CD4-positive, alpha-beta T cell treated with Interleukin-1 beta for 1 hour (primary cell): ENCODE measurements around the gene STMN1.
"Not testable (repeated sequence)": the region's sequence is repeated elsewhere in the genome, so short reads cannot be mapped to it uniquely, and the experiment has no call there.

Experiments
- DNase-seq, 2 donors: peaks; one replicate each; pipeline ENCODE4 v3.0.0-alpha.2; 2020 to 2022

The STMN1 gene

GRCh38 chr1:25905680-25906643 lies at the start of gene STMN1:
Gene STMN1 (minus strand): TSS chr1:25906419. CDS start chr1:25904676, 1,743 bp downstream.
- DNase-seq = peak; percentile 90

GRCh38 chr1:25955553-25955952 lies 49.3 kb upstream of the STMN1 start:
- no peak for DNase-seq

GRCh38 chr1:25954282-25954938 lies 48.2 kb upstream of the STMN1 start:
- DNase-seq = no peak

- no peak for DNase-seq
Measured at GRCh38 chr1:25952841-25953401, 46.7 kb upstream of the STMN1 start.

GRCh38 chr1:25948641-25949040 lies 42.4 kb upstream of the STMN1 start:
- DNase-seq = no peak

DNA sequence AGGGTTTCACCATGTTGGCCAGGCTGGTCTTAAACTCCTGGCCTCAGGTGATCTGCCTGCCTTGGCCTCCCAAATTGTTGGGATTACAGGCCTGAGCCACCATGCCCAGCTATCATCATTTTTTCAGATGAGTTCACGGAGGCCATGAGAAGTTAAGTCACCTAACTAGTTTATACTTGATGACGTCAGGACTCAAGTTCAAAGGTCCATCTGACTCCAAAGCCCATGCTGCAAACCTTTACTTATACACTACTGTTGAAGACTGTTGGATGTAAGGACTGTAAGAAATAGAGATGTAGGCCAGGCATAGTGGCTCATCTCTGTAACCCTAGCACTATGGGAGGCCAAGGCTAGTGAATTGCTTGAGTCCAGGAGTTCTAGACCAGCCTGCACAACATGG lies 40.8 kb upstream of the STMN1 start:
- no peak for DNase-seq

- no peak for DNase-seq
Measured at GRCh38 chr1:25945761-25946160, 39.5 kb upstream of the STMN1 start.

- no peak for DNase-seq
Measured at GRCh38 chr1:25944986-25945385, 38.8 kb upstream of the STMN1 start.

- DNase-seq = not testable (repeated sequence)
Measured at GRCh38 chr1:25943511-25943910, 37.3 kb upstream of the STMN1 start.

GRCh38 chr1:25936947-25937346 lies 30.7 kb upstream of the STMN1 start:
- no peak for DNase-seq

GRCh38 chr1:25933479-25934365 lies 27.5 kb upstream of the STMN1 start:
- no peak for DNase-seq

- not testable (repeated sequence) for DNase-seq
Measured at GRCh38 chr1:25932811-25933400, 26.7 kb upstream of the STMN1 start.

- no peak for DNase-seq
Measured at GRCh38 chr1:25932321-25932720, 26.1 kb upstream of the STMN1 start.

DNA sequence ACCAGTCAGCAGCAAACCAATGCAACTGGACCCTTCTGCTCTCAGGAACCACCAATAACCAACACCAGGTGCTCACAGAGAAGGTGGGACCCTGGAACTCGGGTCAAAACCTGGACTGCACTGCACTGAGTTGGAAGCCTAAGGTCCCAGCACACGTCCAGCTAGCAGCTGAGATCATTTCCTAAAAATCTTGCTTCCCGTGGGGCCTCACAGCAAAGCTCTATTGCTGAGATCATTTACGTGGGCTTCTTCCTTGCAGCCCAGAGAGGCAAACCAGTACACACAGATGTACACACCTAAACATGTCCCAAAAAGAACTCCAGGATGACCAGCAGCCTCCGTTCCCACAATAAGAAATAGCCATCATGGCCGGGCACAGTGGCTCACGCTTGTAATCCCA lies 22.8 kb upstream of the STMN1 start:
- no peak for DNase-seq

DNA sequence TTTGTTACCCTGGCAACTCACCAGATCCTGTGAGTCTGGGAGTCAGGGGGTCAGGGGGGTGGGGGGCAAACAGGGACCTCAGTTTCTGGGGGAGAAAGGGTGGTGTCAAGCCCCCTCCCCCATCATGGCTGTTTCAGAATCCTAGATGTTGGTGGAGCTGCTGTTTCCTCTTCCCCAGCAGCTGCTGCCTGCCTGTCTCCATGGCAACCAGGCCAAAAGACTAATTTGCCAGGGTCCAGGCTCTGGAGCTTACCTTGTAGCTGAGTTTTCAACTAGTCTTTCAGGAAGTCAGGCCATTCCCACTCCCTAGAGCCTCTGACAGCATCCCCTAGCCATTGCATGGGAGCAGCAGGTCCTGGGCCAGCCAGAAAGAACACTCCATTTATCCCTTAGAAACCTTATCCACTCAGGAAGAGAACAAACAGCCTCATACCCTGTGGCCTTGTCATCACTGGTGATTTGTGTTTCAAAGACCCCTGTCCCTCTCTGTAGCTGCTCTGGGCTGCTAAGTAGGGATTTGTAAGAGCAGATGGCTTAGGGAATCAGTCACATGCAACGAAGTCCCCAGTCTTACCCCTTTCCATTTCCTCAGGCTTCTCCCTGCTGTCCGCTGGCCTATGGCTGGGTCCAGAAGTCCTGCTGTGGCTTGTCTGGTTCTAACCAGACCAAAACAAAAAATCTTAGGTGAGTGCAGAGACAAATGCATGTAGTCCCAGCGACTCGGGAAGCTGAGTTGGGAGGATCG lies 21.5 kb upstream of the STMN1 start:
- DNase-seq = no peak

DNA sequence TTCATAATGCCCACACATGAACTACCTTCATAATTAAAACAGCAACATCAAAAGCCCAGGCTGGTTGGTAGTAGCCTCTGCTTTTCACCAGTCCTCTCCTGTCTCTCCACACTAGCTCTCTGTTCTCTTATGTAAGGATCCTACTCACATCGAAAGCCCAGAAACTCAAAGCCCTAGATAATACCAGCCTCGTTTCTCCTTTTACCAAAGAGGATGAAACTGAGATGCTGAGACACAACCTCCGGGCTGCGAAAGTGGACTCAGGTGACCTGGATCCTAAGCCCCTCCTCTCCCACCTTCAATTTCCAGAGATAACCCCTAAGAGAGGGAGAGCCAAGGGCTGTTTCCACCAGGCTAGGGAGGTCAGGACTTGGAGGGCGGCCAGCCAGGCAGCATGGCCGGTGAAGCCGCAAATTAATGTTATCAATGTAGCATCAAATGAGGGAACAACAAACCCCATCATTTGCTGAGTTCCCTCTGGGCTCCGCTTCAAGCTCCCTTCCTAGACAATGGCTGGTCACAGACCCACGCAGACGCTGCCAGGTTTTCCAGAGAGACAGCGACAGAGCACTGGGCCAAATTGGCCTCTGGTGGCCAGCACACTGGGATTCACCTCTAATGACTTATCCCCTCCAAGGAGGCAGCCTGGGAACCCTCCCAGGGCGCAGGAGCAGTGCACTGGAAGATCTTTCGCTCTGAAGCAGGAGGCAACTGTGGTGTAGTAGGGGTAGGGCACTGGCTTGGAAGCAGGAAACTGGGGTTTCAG lies 20.7 kb upstream of the STMN1 start:
- DNase-seq = no peak

DNA sequence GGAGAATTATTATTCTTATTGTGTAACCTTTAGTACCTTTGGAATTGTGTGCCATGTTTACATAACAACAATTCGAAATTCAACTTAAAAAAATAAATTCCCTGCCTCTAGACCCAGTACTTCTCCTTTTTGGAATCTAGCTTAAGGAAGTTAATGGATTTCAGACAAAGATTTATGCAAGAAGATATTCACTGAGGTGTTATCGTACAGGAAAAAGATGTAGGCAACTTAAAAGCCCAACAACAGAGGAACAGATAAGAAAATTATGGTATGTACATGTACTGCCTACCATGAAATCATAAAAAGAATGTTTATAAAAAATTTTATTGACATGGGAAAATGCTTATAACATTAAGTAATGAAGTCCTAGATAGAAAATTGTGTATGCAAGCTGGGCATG lies 18.2 kb upstream of the STMN1 start:
- DNase-seq = no peak

GRCh38 chr1:25922971-25923552 lies 16.8 kb upstream of the STMN1 start:
- DNase-seq = peak in 1 of 2 donors; percentile 11

DNA sequence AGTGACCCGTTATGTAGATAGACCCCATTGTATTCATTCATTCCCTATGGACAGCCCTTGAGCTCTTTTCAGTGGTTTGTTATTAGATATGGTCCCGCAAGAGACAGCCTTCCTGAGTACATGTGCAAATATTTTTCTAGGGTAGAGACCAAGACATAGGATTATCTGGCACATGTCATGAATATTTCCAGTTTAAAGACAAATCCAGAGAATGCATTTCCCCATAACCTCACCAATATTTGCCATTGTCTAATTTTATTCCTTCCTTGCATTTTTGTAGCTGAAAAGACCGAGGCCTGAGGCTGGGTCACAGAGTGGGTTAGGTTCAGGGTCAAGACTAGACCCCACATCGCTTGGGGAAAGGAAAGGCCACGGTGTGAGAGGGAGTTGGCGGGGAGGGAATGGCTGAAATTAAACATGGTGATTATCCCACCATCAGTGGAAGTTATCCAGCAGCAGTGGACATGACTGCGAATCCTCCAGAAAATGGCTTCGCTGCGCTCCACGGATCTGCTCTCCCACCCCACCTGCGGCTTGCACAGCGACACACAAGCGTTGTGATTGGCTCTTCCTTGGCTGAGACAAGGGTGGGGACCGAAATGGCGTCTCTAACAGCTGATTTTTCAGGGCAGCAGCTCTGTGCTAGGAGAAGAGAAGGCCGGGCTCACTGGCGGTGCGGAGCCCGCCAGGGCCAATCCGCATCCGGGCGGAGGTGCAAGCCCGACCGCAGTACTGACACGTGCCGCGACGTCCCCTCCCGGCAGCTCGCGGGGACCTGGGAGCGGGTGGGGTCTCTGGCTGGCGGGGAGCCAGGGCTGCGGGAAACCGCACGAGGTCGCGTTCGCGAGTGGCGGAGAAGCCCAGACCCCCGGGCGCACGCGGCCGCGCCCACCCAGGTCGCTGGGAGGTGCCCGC lies 16.1 kb upstream of the STMN1 start:
- DNase-seq = peak; percentile 44 to 55
